ENCODE data around the gene MARCHF2. TPM values are rescaled to one million over a fixed set of nuclear protein-coding genes. Genes with fewer than 3 reads are reported as not detected.

MARCHF2 gene
- polyA plus RNA-seq, 1 of the 3 experiments (the other 2 are of a cell fraction) = 57.2 TPM

GRCh38 chr19:8462571-8462970 lies 49.5 kb downstream of the MARCHF2 start (continued):
- TF ChIP-seq FOXM1 (IDR thresholded peaks at IDR 0.05; ENCODE audit: low read depth) (no peak), RFX5 (IDR thresholded peaks at IDR 0.05; ENCODE audit: low read length) (no peak), MEF2A (IDR thresholded peaks at IDR 0.05; ENCODE audit: borderline replicate concordance, low read depth) (no peak), FOXJ3 (CRISPR knock-in tag; IDR thresholded peaks at IDR 0.05) (no peak), TCF12 (IDR thresholded peaks at IDR 0.05) (no peak), RXRA (IDR thresholded peaks at IDR 0.05; ENCODE audit: borderline replicate concordance, low read depth) (no peak)
- TF ChIP-seq, protein P1, sequence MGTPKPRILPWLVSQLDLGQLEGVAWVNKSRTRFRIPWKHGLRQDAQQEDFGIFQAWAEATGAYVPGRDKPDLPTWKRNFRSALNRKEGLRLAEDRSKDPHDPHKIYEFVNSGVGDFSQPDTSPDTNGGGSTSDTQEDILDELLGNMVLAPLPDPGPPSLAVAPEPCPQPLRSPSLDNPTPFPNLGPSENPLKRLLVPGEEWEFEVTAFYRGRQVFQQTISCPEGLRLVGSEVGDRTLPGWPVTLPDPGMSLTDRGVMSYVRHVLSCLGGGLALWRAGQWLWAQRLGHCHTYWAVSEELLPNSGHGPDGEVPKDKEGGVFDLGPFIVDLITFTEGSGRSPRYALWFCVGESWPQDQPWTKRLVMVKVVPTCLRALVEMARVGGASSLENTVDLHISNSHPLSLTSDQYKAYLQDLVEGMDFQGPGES (IDR thresholded peaks at IDR 0.05; ENCODE audit: low read depth, low read length) = no peak

GRCh38 chr19:8463365-8463764 lies 50.3 kb downstream of the MARCHF2 start:
- H3K9me3 ChIP-seq = no peaks in the 10 kb centered on the region
- no peak overlapping the region for H3K4me3 ChIP-seq (ENCODE audit: low read depth in 2 of 2, low read length in 1 of 2)
- no peaks in the 10 kb centered on the region for H3K27me3 ChIP-seq (ENCODE audit: insufficient read depth)
- POLR2A ChIA-PET = no interaction called here
- no peak for DNase-seq
- 96% methylated on average over 8 of the region's 8 CpGs for WGBS (ENCODE audit: low lambda C conversion rate)
- CTCF ChIA-PET = interaction anchor here (0.9 to 1.4 kb wide), 2 partner anchors 15 to 31 kb away, joined by 3 to 4 read pairs; no protein-coding TSS in a partner anchor
- TF ChIP-seq RFX5 (IDR thresholded peaks at IDR 0.05; ENCODE audit: low read length) (no peak), EP300 (IDR thresholded peaks at IDR 0.05; ENCODE audit: borderline replicate concordance in 1 of 2, low read depth in 1 of 2, low read length in 1 of 2) (no peak), TEAD4 (IDR thresholded peaks at IDR 0.05; ENCODE audit: borderline replicate concordance, insufficient read depth) (no peak), MXI1 (IDR thresholded peaks at IDR 0.05; ENCODE audit: low read depth, low read length) (no peak), GABPA (IDR thresholded peaks at IDR 0.05; ENCODE audit: low read depth) (no peak), RCOR1 (IDR thresholded peaks at IDR 0.05; ENCODE audit: low read length) (no peak), FOSL2 (IDR thresholded peaks at IDR 0.05; ENCODE audit: borderline replicate concordance, low read depth) (no peak), POLR2AphosphoS5 (IDR thresholded peaks at IDR 0.05; ENCODE audit: low read depth, low read length) (no peak), CHD2 (IDR thresholded peaks at IDR 0.05; ENCODE audit: low read length, partially characterized antibody) (no peak), NRF1 (IDR thresholded peaks at IDR 0.05; ENCODE audit: low read depth, low read length) (no peak), SIN3A (IDR thresholded peaks at IDR 0.05; ENCODE audit: borderline replicate concordance, low read depth, low read length) (no peak), JUND (IDR thresholded peaks at IDR 0.05) (no peak), USF2 (IDR thresholded peaks at IDR 0.05; ENCODE audit: borderline replicate concordance, low read depth, low read length) (no peak), MEF2A (IDR thresholded peaks at IDR 0.05; ENCODE audit: borderline replicate concordance, low read depth) (no peak), TAF1 (IDR thresholded peaks at IDR 0.05; ENCODE audit: borderline replicate concordance, low read depth, low read length) (no peak), PBX3 (IDR thresholded peaks at IDR 0.05) (no peak)
- TF ChIP-seq, protein P2, sequence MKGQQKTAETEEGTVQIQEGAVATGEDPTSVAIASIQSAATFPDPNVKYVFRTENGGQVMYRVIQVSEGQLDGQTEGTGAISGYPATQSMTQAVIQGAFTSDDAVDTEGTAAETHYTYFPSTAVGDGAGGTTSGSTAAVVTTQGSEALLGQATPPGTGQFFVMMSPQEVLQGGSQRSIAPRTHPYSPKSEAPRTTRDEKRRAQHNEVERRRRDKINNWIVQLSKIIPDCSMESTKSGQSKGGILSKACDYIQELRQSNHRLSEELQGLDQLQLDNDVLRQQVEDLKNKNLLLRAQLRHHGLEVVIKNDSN (IDR thresholded peaks at IDR 0.05; ENCODE audit: borderline replicate concordance, low read depth) = no peak
- TF ChIP-seq, protein P3, sequence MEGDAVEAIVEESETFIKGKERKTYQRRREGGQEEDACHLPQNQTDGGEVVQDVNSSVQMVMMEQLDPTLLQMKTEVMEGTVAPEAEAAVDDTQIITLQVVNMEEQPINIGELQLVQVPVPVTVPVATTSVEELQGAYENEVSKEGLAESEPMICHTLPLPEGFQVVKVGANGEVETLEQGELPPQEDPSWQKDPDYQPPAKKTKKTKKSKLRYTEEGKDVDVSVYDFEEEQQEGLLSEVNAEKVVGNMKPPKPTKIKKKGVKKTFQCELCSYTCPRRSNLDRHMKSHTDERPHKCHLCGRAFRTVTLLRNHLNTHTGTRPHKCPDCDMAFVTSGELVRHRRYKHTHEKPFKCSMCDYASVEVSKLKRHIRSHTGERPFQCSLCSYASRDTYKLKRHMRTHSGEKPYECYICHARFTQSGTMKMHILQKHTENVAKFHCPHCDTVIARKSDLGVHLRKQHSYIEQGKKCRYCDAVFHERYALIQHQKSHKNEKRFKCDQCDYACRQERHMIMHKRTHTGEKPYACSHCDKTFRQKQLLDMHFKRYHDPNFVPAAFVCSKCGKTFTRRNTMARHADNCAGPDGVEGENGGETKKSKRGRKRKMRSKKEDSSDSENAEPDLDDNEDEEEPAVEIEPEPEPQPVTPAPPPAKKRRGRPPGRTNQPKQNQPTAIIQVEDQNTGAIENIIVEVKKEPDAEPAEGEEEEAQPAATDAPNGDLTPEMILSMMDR (IDR thresholded peaks at IDR 0.05) = no peak
- TF ChIP-seq, protein P4, sequence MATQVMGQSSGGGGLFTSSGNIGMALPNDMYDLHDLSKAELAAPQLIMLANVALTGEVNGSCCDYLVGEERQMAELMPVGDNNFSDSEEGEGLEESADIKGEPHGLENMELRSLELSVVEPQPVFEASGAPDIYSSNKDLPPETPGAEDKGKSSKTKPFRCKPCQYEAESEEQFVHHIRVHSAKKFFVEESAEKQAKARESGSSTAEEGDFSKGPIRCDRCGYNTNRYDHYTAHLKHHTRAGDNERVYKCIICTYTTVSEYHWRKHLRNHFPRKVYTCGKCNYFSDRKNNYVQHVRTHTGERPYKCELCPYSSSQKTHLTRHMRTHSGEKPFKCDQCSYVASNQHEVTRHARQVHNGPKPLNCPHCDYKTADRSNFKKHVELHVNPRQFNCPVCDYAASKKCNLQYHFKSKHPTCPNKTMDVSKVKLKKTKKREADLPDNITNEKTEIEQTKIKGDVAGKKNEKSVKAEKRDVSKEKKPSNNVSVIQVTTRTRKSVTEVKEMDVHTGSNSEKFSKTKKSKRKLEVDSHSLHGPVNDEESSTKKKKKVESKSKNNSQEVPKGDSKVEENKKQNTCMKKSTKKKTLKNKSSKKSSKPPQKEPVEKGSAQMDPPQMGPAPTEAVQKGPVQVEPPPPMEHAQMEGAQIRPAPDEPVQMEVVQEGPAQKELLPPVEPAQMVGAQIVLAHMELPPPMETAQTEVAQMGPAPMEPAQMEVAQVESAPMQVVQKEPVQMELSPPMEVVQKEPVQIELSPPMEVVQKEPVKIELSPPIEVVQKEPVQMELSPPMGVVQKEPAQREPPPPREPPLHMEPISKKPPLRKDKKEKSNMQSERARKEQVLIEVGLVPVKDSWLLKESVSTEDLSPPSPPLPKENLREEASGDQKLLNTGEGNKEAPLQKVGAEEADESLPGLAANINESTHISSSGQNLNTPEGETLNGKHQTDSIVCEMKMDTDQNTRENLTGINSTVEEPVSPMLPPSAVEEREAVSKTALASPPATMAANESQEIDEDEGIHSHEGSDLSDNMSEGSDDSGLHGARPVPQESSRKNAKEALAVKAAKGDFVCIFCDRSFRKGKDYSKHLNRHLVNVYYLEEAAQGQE (IDR thresholded peaks at IDR 0.05; ENCODE audit: low read depth, low read length) = no peak
- H3K36me3 ChIP-seq (replicated peaks in 1 of 2; ENCODE audit: control insufficient read depth in 1 of 2, insufficient read depth in 2 of 2, low read length in 1 of 2) = peaks cover 60 to 71% of the 10 kb centered on the region in 2 experiments
- H3K79me2 ChIP-seq (ENCODE audit: insufficient read depth) = peaks cover 99% of the 10 kb centered on the region
- peaks cover 19 to 23% of the 10 kb centered on the region in 2 experiments for H3K4me1 ChIP-seq (ENCODE audit: control insufficient read depth in 1 of 2, insufficient read depth in 2 of 2, low read depth in 1 of 2, low read length in 1 of 2)
- peaks cover 73% of the 10 kb centered on the region for H4K20me1 ChIP-seq (ENCODE audit: insufficient read depth)
- H3K27ac ChIP-seq (ENCODE audit: low read depth in 2 of 2, low read length in 1 of 2) = no peak overlapping the region
- H3F3A ChIP-seq (replicated peaks; ENCODE audit: insufficient read depth) = peaks cover 16% of the 10 kb centered on the region
- no peaks in the 10 kb centered on the region for H3K9me2 ChIP-seq
- no peak overlapping the region for H3K9ac ChIP-seq
- H2AFZ ChIP-seq (ENCODE audit: low read depth) = no peak overlapping the region
- no peak overlapping the region for H3K4me2 ChIP-seq
